GM21576 (cell line): ENCODE results near the gene RPL18.
A peak's percentile ranks its signal among the peaks of the same experiment; 100 is the strongest.

ENCODE experiments used
- ATAC-seq: cut with Tn5 transposase; IDR thresholded peaks from one replicate; pipeline ENCODE4 v1.9.1; 2021; ENCODE audit warnings: mild to moderate bottlenecking, moderate library complexity; ENCODE audit not compliant: unreplicated experiment

The RPL18 gene

GRCh38 chr19:48631225-48631624 lies 12.2 kb upstream of the RPL18 start:
- no peak for ATAC-seq

- ATAC-seq, result no peak
Measured at GRCh38 chr19:48630296-48631063, 11.5 kb upstream of the RPL18 start.

DNA sequence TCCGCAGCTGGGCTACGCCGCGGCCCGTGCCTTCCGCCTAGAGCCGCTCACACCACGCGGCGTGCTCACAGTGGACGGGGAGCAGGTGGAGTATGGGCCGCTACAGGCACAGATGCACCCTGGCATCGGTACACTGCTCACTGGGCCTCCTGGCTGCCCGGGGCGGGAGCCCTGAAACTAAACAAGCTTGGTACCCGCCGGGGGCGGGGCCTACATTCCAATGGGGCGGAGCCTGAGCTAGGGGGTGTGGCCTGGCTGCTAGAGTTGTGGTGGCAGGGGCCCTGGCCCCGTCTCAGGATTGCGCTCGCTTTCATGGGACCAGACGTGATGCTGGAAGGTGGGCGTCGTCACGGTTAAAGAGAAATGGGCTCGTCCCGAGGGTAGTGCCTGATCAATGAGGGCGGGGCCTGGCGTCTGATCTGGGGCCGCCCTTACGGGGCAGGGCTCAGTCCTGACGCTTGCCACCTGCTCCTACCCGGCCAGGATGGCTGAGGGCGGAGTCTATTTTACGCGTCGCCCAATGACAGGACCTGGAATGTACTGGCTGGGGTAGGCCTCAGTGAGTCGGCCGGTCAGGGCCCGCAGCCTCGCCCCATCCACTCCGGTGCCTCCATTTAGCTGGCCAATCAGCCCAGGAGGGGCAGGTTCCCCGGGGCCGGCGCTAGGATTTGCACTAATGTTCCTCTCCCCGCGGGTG lies 10.8 kb upstream of the RPL18 start:
- no peak for ATAC-seq

DNA sequence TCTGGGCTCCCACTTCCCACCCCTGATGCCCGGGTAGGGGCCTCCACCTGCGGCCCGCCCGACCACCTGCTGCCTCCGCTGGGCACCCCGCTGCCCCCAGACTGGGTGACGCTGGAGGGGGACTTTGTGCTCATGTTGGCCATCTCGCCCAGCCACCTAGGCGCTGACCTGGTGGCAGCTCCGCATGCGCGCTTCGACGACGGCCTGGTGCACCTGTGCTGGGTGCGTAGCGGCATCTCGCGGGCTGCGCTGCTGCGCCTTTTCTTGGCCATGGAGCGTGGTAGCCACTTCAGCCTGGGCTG lies 10.3 kb upstream of the RPL18 start:
- no peak for ATAC-seq

GRCh38 chr19:48628486-48629296 lies 9.7 kb upstream of the RPL18 start:
- ATAC-seq, result no peak

GRCh38 chr19:48627865-48628314 lies 8.9 kb upstream of the RPL18 start:
- ATAC-seq, result no peak

GRCh38 chr19:48627201-48627864 lies 8.4 kb upstream of the RPL18 start:
- ATAC-seq, result no peak

DNA sequence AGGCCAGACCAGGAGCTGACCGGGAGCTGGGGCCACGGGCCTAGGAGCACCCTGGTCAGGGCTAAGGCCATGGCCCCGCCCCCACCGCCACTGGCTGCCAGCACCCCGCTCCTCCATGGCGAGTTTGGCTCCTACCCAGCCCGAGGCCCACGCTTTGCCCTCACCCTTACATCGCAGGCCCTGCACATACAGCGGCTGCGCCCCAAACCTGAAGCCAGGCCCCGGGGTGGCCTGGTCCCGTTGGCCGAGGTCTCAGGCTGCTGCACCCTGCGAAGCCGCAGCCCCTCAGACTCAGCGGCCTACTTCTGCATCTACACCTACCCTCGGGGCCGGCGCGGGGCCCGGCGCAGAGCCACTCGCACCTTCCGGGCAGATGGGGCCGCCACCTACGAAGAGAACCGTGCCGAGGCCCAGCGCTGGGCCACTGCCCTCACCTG lies 6.9 kb upstream of the RPL18 start:
- ATAC-seq, result no peak

- ATAC-seq, result no peak
Measured at GRCh38 chr19:48624791-48625723, 6.1 kb upstream of the RPL18 start.

GRCh38 chr19:48624067-48624594 lies 5.2 kb upstream of the RPL18 start:
- ATAC-seq, result peak; percentile 54

DNA sequence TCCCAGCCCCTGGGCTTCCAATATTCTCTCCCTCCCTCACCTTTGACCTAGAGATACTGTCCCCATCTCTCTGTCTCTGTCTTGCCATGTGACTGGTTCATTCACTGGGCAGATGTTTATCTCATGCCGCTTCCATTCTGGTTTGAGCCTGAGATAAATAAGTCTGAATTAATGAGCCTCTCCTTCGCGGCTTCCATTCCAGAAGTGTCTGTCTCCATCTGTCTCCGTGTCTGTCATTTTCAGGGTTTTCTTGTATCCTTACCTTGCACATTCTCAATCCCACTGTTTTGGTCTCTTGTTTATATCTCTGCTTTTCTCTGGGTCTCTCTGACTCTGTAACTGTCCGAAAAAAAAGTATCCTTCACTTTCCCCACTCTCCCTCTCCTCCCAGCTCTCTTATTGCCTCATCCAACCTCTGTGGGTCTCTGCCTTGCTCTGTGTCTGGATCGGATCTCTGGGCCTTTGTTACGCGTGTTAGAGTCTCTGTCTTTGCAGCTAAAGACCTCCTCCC lies 4.6 kb upstream of the RPL18 start:
- no peak for ATAC-seq

DNA sequence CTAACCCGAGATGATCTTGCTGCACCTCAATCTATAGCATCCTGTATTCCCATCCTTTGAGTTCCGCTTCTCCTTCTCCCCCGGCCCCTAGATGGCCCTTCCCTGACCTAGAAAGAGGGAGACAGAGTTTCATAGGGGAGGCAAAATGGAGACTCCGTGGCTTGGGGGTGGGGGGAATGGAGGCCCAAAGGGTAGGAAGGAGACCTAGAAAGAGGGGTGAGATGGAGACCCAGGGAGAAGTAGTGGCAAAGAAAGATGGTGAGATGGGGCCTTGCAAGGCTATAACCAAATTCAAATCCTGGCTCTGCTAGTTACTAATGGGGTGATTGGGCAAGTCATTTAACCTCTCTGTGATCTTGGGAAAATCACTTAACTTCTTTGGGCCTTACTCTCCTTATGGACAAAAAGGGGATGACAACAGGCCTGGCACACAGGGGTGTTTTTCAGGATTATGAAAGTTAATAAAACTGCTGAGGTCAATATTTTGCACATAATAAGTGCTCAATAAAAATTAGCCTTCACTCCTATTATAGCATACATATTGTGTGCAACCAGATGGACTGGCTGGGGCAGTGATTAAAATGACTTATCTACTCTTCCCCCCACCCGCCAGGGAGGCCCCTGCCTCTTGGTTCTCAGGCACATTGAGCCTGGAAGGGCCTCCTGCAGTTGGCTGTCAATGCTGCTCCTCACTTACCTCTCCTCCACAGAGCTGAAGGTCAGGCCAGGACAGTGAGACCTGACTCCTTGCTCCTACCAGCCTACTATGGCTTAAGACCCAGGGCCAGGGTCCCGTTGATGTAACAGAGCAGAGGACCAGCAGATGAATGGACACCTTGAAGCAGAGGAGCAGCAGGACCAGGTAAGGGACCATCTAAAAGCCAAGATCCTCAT lies 961 bp upstream of the RPL18 start:
- ATAC-seq, result no peak

DNA sequence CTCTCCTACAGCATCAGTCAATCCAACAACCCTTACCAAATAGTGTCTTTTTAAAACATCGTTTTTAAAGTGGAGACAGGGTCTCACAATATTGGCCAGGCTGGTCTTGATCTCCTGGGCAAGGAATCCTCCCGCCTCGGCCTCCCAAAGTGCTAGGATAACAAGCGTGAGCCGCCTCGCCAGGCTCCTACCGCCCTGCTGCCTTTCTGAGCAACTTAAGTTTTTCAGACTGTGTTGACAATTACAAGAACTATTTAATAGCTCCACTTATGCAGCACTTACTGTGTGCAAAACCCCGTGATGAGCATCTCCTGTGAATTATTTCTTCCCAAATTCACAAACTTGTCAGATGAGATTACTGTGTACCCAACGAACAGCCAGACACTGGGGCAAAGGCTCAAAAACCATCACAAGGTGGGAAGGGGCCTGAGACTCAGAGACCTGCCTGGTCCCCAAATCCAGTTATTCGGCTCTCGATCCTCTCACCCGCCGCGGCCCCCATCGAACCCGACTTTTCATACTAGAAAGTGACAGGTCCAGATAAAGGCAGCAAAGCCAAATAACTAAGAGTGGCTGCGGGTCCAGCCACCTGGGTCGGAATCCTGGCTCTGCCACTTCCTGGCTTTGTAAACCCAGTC lies 581 bp downstream of the RPL18 start:
- no peak for ATAC-seq

DNA sequence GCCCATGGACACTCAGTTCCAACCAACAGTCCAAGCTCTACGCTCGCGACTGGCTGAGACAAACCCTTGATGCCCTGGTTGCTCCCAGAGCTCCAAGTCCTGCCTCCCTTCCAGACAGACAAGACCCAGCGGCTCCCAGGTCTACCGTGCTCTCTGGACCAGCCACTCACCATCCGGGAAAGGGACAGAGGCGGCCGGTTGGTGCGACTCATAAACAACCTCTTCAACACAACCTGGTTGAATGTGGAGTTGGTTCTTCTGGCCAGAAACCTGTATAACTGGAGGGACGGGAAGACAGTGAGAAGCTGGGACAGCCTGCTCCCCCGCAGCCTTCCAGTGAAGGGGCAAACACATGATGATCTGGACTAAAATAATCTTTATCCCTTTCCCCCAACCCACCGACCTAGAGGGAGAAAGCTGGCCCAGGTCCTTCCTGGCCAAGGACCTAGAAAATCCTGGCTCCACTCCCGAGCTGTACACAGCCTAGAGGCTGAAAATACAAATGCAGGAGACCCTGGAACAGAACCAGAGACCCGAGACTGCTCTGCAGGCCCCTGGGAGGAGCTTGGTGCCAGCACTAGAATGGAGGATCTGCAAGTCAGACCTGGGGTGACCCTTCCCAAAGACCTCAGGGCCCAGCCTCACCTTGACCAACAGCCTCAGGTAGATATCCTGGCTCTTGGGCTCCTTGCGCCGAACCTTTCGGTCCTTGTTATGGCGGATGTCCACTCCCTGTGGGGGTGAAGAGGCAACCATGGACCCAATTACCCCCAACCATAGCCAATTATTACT lies 1.6 kb downstream of the RPL18 start:
- no peak for ATAC-seq

- no peak for ATAC-seq
Measured at GRCh38 chr19:48616491-48617056, 2.4 kb downstream of the RPL18 start.

DNA sequence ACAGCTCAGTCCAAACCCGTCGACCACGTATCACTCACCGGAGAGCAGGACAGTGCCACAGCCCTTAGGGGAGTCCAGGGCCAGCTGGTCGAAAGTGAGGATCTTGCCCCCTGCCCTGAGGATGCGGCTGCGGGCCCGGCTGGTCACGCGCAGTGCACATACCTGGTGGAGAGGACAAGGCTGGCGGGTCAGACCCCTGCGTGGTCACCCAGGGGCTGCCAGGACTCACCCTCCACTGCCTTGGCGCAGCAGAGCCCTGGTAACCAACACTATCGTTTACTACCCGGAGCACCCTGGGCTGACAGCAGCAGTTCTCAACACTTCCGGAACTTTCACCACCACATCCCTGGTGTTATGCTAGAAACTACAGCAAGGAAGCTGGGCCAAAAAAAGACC lies 2.9 kb downstream of the RPL18 start:
- no peak for ATAC-seq
